Fibroblast of lung (primary cell): ENCODE results near the gene NAA80. TPM values are rescaled to one million over a fixed set of nuclear protein-coding genes. Genes with fewer than 3 reads are reported as not detected.
A peak's percentile ranks its signal among the peaks of the same experiment; 100 is the strongest.

Source experiments
- DNase-seq, 2 donors: peaks; one replicate each; pipeline versions ENCODE4 v3.0.0 to v3.0.0-alpha.2; 2010; ENCODE audit warnings: low read depth in 2 of 2
- H2AFZ ChIP-seq: 2 replicates; pipeline ENCODE4 v1.5.1; 2012; ENCODE audit warnings: low read length, control low read depth, inconsistent platforms
- H3K27ac ChIP-seq: 2 replicates; pipeline ENCODE4 v1.5.1; 2011; ENCODE audit warnings: low read length, control low read depth; ENCODE audit not compliant: insufficient read depth
- H3K27me3 ChIP-seq: 2 replicates; pipeline ENCODE4 v1.5.1; 2011; ENCODE audit warnings: mild to moderate bottlenecking, low read length; ENCODE audit not compliant: control insufficient read depth, insufficient read depth
- H3K36me3 ChIP-seq: 2 replicates; pipeline ENCODE4 v1.5.1; 2011; ENCODE audit warnings: low read length; ENCODE audit not compliant: control insufficient read depth, insufficient read depth
- H3K4me1 ChIP-seq: 2 replicates; pipeline ENCODE4 v1.5.1; 2011; ENCODE audit warnings: low read length; ENCODE audit not compliant: control insufficient read depth, insufficient read depth; ENCODE audit errors: extremely low read depth
- H3K4me2 ChIP-seq: 2 replicates; pipeline ENCODE4 v1.5.1; 2011; ENCODE audit warnings: low read length, control low read depth; ENCODE audit not compliant: insufficient read depth; ENCODE audit errors: extremely low read depth
- H3K4me3 ChIP-seq, 4 experiments: fragments of 200-600 bp in 1 of 4; sonication (generic) in 1 of 4; replicated peaks in 1 of 4; 2 replicates each; pipeline ENCODE4 v1.5.1; 2011 to 2016; ENCODE audit warnings: low read length in 4 of 4, low read depth in 3 of 4, mild to moderate bottlenecking in 3 of 4, control low read depth in 2 of 4, inconsistent platforms in 1 of 4, mixed read lengths in 1 of 4; ENCODE audit not compliant: insufficient read depth in 1 of 4; ENCODE audit errors: control extremely low read depth in 1 of 4
- H3K79me2 ChIP-seq: 2 replicates; pipeline ENCODE4 v1.5.1; 2012; ENCODE audit warnings: mild to moderate bottlenecking, low read length, inconsistent platforms; ENCODE audit not compliant: control insufficient read depth, insufficient read depth
- H3K9ac ChIP-seq: 2 replicates; pipeline ENCODE4 v1.5.1; 2011; ENCODE audit warnings: mild to moderate bottlenecking, low read length, control low read depth; ENCODE audit not compliant: insufficient read depth
- H3K9me3 ChIP-seq: 2 replicates; pipeline ENCODE4 v1.5.1; 2012; ENCODE audit warnings: low read depth, low read length; ENCODE audit not compliant: control insufficient read depth, insufficient read depth
- H4K20me1 ChIP-seq: 2 replicates; pipeline ENCODE4 v1.5.1; 2011; ENCODE audit warnings: low read length; ENCODE audit not compliant: control insufficient read depth, insufficient read depth; ENCODE audit errors: extremely low read depth
- EZH2 ChIP-seq: IDR thresholded peaks from 2 replicates; pipeline ENCODE4 v1.5.1; 2012; ENCODE audit warnings: low read length, control low read depth, mild to moderate bottlenecking; ENCODE audit errors: missing control alignments
- polyA plus RNA-seq, 2 donors: library from polyadenylated mRNA; depleted of rRNA in 1 of 2; stranded (reverse) in 1 of 2; unstranded in 1 of 2; fragments of >200 nt; gene quantifications; 2 replicates each; pipeline ENCODE4 v1.2.1, GENCODE V29; 2011 to 2012; ENCODE audit warnings: missing spikeins in 1 of 2
- total RNA-seq: library from RNA; depleted of rRNA; stranded (reverse); fragments of >200 nt; gene quantifications from 2 replicates; pipeline ENCODE4 v1.2.1, GENCODE V29; 2014
- TF ChIP-seq, protein P1 (sequence below), 2 donors: IDR thresholded peaks in 1 of 2; conservative IDR thresholded peaks in 1 of 2; 1 replicate in 1 of 2; 2 replicates in 1 of 2; pipeline ENCODE4 v1.5.1; 2011 to 2012; ENCODE audit warnings: low read length in 2 of 2, control low read depth in 1 of 2, inconsistent platforms in 1 of 2, low read depth in 1 of 2, mild to moderate bottlenecking in 1 of 2

NAA80 gene
- total and polyA plus RNA-seq, 2 donors (not counting 1 experiment from before 2014, with no cell fraction given), result 3.1 to 3.8 TPM

DNA sequence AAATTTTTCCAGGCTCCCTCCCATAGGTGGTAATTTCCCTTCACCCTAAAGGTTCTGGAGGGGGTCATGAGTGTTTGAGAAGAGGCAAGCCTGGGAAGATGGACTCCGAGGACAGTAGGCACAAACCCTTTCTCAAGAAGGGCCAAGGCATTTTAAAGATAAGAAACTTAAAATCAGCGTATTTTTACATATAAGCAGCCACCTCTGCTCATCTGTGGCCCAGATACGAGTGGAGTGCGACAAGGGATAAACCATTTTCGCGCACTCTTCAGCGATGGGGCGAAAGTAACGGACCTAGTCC is 40.9 kb upstream of the NAA80 start:
- DNase-seq, result peak in 1 of 2 donors; percentile 21
- Histone ChIP-seq H2AFZ (peak overlapping the region; percentile 55), H3K27me3 (no peaks in the 10 kb centered on the region), H4K20me1 (no peaks in the 10 kb centered on the region), H3K27ac (peak overlapping the region; percentile 82), H3K4me2 (peak overlapping the region; percentile 90), H3K4me3 (peak overlapping the region; percentile 41 to 67 (median 58)), H3K9me3 (no peaks in the 10 kb centered on the region), H3K79me2 (peaks cover 36% of the 10 kb centered on the region), H3K9ac (peak overlapping the region; percentile 79), H3K4me1 (peaks cover 9% of the 10 kb centered on the region), H3K36me3 (no peaks in the 10 kb centered on the region)
- TF ChIP-seq, protein P1, sequence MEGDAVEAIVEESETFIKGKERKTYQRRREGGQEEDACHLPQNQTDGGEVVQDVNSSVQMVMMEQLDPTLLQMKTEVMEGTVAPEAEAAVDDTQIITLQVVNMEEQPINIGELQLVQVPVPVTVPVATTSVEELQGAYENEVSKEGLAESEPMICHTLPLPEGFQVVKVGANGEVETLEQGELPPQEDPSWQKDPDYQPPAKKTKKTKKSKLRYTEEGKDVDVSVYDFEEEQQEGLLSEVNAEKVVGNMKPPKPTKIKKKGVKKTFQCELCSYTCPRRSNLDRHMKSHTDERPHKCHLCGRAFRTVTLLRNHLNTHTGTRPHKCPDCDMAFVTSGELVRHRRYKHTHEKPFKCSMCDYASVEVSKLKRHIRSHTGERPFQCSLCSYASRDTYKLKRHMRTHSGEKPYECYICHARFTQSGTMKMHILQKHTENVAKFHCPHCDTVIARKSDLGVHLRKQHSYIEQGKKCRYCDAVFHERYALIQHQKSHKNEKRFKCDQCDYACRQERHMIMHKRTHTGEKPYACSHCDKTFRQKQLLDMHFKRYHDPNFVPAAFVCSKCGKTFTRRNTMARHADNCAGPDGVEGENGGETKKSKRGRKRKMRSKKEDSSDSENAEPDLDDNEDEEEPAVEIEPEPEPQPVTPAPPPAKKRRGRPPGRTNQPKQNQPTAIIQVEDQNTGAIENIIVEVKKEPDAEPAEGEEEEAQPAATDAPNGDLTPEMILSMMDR (conservative IDR thresholded peaks at IDR 0.05 in 1 of 2, IDR thresholded peaks at IDR 0.05 in 1 of 2; ENCODE audit: low read depth in 1 of 2, low read length in 2 of 2), result no peak
- TF ChIP-seq EZH2, result no peak

DNA sequence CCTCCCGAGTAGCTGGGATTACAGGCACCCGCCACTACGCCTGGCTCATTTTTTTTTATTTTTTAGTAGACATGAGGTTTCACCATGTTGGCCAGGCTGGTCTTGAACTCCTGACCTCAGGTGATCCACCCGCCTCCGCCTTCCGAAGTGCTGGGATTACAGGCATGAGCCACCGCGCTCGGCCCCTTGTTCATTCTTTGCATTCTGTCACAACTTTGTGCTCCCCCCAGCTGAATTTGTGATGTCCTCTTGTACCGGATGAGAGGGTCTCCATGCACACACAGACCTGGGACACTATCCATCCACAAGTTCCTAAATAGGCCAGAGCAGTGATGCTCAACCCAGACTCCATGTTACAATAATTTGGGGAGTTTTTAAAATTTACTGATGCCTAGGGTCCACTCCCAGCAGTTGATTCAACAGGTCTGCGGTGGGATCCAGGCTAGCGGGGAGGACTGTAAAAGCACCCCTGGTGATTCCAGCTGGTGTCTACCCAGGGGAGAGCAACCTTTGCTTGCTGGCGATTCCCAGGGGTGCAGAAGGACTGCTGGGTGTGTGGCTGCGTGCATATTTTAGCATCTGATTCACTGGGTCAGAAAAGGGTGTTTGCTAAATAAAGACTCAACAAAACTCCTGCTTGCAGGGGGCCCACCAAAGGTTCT is 40.4 kb upstream of the NAA80 start:
- H3K9ac ChIP-seq, result no peak overlapping the region

DNA sequence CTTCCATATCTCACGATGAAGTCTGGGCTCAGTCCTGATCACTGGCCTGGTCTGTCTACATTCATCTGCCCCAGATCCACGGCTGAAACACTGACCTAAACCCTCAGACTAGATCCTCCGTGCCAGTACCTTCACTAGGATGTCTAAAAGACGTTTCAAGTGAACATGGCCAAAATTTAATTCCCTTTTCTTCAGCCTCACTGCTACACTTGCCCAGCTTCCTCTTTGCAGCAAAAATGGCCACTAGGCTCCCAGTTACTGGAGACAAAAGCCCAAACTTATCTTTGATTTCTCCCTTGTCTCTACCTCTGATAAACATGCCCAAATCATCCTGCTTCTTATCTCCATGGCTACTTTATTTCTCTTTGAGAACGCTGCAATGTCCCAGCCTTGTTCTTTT is 39.8 kb upstream of the NAA80 start:
- Histone ChIP-seq H3K36me3 (no peaks in the 10 kb centered on the region), H3K4me2 (no peak overlapping the region), H3K9me3 (no peaks in the 10 kb centered on the region), H3K79me2 (peaks cover 47% of the 10 kb centered on the region), H3K27ac (no peak overlapping the region), H4K20me1 (no peaks in the 10 kb centered on the region), H3K4me1 (peaks cover 17% of the 10 kb centered on the region), H3K27me3 (no peaks in the 10 kb centered on the region), H3K9ac (no peak overlapping the region), H3K4me3 (peak overlapping the region in 1 of 4 experiments; percentile 10), H2AFZ (no peak overlapping the region)
- TF ChIP-seq EZH2, result no peak
- TF ChIP-seq, protein P1 (conservative IDR thresholded peaks at IDR 0.05 in 1 of 2, IDR thresholded peaks at IDR 0.05 in 1 of 2; ENCODE audit: low read depth in 1 of 2, low read length in 2 of 2), result no peak
- DNase-seq, result no peak

More for the DNA sequence above, 40.4 kb upstream of the NAA80 start:
- H3K27ac ChIP-seq, result peak overlapping the region; percentile 82
- H3K79me2 ChIP-seq, result peaks cover 41% of the 10 kb centered on the region
- no peaks in the 10 kb centered on the region for H3K36me3 ChIP-seq
- H4K20me1 ChIP-seq, result no peaks in the 10 kb centered on the region
- peak overlapping the region; percentile 90 for H3K4me2 ChIP-seq
- peak overlapping the region; percentile 41 to 67 (median 58) for H3K4me3 ChIP-seq
- peaks cover 10% of the 10 kb centered on the region for H3K4me1 ChIP-seq
- TF ChIP-seq EZH2, result no peak
- TF ChIP-seq, protein P1 (conservative IDR thresholded peaks at IDR 0.05 in 1 of 2, IDR thresholded peaks at IDR 0.05 in 1 of 2; ENCODE audit: low read depth in 1 of 2, low read length in 2 of 2), result no peak
- H3K9me3 ChIP-seq, result no peaks in the 10 kb centered on the region
- peak in 1 of 2 donors; percentile 47 for DNase-seq
- H2AFZ ChIP-seq, result no peak overlapping the region
- no peaks in the 10 kb centered on the region for H3K27me3 ChIP-seq
